Neuronal stem cell (in vitro differentiated cells): ENCODE measurements around the gene TNNT3.

Experiments
- DNase-seq: peaks from one replicate; pipeline ENCODE4 v3.0.0-alpha.2; 2013; ENCODE audit warnings: low spot score
- H2AFZ ChIP-seq: one replicate; pipeline ENCODE4 v1.6.1; 2013; ENCODE audit warnings: mild to moderate bottlenecking, low read length, inconsistent platforms
- H2AK5ac ChIP-seq: 2 replicates; pipeline ENCODE4 v1.6.1; 2013; ENCODE audit warnings: low read depth, mild to moderate bottlenecking, inconsistent platforms, low read length, moderate library complexity, mixed read lengths
- H2BK120ac ChIP-seq: 2 replicates; pipeline ENCODE4 v1.6.1; 2013; ENCODE audit warnings: low read depth, mild to moderate bottlenecking, inconsistent platforms, low read length, moderate library complexity, mixed read lengths
- H2BK12ac ChIP-seq: one replicate; pipeline ENCODE4 v1.6.1; 2013; ENCODE audit warnings: low read length, inconsistent platforms
- H2BK15ac ChIP-seq: 2 replicates; pipeline ENCODE4 v1.6.1; 2013; ENCODE audit warnings: mild to moderate bottlenecking, low read length, inconsistent platforms, mixed read lengths
- H2BK5ac ChIP-seq: one replicate; pipeline ENCODE4 v1.6.1; 2013; ENCODE audit warnings: inconsistent platforms, mild to moderate bottlenecking, low read length, moderate library complexity
- H3K14ac ChIP-seq: one replicate; pipeline ENCODE4 v1.6.1; 2013; ENCODE audit warnings: low read length, inconsistent platforms
- H3K18ac ChIP-seq: 2 replicates; pipeline ENCODE4 v1.6.1; 2013; ENCODE audit warnings: low read length, inconsistent platforms
- H3K23ac ChIP-seq: 2 replicates; pipeline ENCODE4 v1.6.1; 2013; ENCODE audit warnings: low read depth, mild to moderate bottlenecking, mixed read lengths, low read length, inconsistent platforms; ENCODE audit not compliant: poor library complexity
- H3K27ac ChIP-seq: replicated peaks from 3 replicates; pipeline ENCODE4 v1.5.1; 2013; ENCODE audit warnings: low read length, inconsistent platforms
- H3K27me3 ChIP-seq, 3 experiments: 2 replicates each; pipeline ENCODE4 v1.6.1; 2013; ENCODE audit warnings: low read length in 3 of 3, mild to moderate bottlenecking in 2 of 3, inconsistent platforms in 1 of 3, low read depth in 1 of 3, mixed read lengths in 1 of 3, moderate library complexity in 1 of 3; ENCODE audit not compliant: control insufficient read depth in 3 of 3, insufficient read depth in 3 of 3
- H3K36me3 ChIP-seq, 2 donors: replicated peaks in 1 of 2; 2 replicates each; pipeline ENCODE4 v1.6.1; 2013; ENCODE audit warnings: low read length in 2 of 2; ENCODE audit not compliant: control insufficient read depth in 2 of 2, insufficient read depth in 2 of 2
- H3K4ac ChIP-seq: 2 replicates; pipeline ENCODE4 v1.6.1; 2013; ENCODE audit warnings: inconsistent platforms, mild to moderate bottlenecking, low read length, moderate library complexity
- H3K4me1 ChIP-seq, 2 donors: 1 replicate in 1 of 2; 2 replicates in 1 of 2; pipeline ENCODE4 v1.6.1; 2013; ENCODE audit warnings: low read length in 2 of 2, low read depth in 1 of 2; ENCODE audit not compliant: control insufficient read depth in 2 of 2, insufficient read depth in 1 of 2
- H3K4me2 ChIP-seq: one replicate; pipeline ENCODE4 v1.6.1; 2013; ENCODE audit warnings: mild to moderate bottlenecking, low read length, inconsistent platforms; ENCODE audit not compliant: insufficient read depth, poor library complexity, severe bottlenecking
- H3K4me3 ChIP-seq, 2 donors: 2 replicates each; pipeline ENCODE4 v1.5.1; 2013; ENCODE audit warnings: low read length in 2 of 2, mild to moderate bottlenecking in 2 of 2, inconsistent platforms in 1 of 2, moderate library complexity in 1 of 2
- H3K79me1 ChIP-seq: one replicate; pipeline ENCODE4 v1.6.1; 2013; ENCODE audit warnings: low read depth, mild to moderate bottlenecking, inconsistent platforms, low read length, moderate library complexity
- H3K9ac ChIP-seq: one replicate; pipeline ENCODE4 v1.6.1; 2013; ENCODE audit warnings: mild to moderate bottlenecking, low read depth, low read length, inconsistent platforms; ENCODE audit not compliant: poor library complexity
- H3K9me3 ChIP-seq, 2 donors: replicated peaks in 1 of 2; 2 replicates each; pipeline versions ENCODE3 to v1.6.1; 2013; ENCODE audit warnings: low read length in 2 of 2, mild to moderate bottlenecking in 2 of 2, inconsistent platforms in 1 of 2, low read depth in 1 of 2, mixed read lengths in 1 of 2, moderate library complexity in 1 of 2; ENCODE audit not compliant: control insufficient read depth in 2 of 2, insufficient read depth in 1 of 2
- H4K8ac ChIP-seq: one replicate; pipeline ENCODE4 v1.6.1; 2013; ENCODE audit warnings: low read depth, mild to moderate bottlenecking, inconsistent platforms, low read length, moderate library complexity
- H4K91ac ChIP-seq: one replicate; pipeline ENCODE4 v1.6.1; 2013; ENCODE audit warnings: low read length, low read depth, mild to moderate bottlenecking, inconsistent platforms; ENCODE audit not compliant: poor library complexity
- WGBS, 2 donors: extraction: QIAGEN DNeasy Blood & Tissue Kit; methylation state at CpG; one replicate each; pipeline ENCODE4 v1.1.7; 2013; ENCODE audit warnings: missing lambda C conversion rate in 2 of 2, mixed read lengths in 1 of 2; ENCODE audit not compliant: insufficient read length in 2 of 2, insufficient replicate concordance in 1 of 2; ENCODE audit errors: extremely low coverage in 2 of 2; 5-methylcytosine and 5-hydroxymethylcytosine counted together

TNNT3 gene

DNA sequence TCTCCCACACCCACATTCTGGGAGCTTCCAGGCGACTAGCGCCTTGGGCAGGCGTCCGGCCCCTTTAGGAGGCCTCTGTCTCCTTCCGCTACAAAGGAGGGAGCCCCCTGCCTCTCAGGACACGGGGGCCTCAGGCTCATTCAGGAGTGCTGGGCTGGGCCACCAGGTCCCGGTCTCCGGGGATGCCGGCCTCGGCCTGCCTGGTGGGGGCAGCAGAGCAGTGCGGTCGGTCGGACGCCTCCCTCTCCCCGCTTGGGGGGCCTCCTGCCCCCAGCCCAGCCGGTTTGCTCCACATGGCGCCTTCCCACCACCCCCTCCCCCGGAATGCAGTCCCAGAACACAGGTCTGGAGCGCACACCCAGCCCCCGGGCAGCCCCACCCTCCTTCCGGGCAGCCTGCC is 49.5 kb downstream of the TNNT3 start:
- Histone ChIP-seq H3K4me1 (no peaks in the 10 kb centered on the region), H2AFZ (no peak overlapping the region), H3K9me3 (no peaks in the 10 kb centered on the region), H3K36me3 (no peaks in the 10 kb centered on the region), H2BK5ac (no peak overlapping the region), H3K4ac (no peak overlapping the region), H3K18ac (no peak overlapping the region), H3K27ac (no peak overlapping the region), H4K91ac (no peak overlapping the region), H2BK120ac (no peak overlapping the region), H3K9ac (no peak overlapping the region), H2BK12ac (no peak overlapping the region), H3K4me3 (no peak overlapping the region), H4K8ac (no peak overlapping the region), H3K4me2 (no peak overlapping the region), H3K27me3 (no peaks in the 10 kb centered on the region), H3K79me1 (no peaks in the 10 kb centered on the region), H3K14ac (no peak overlapping the region), H2BK15ac (no peak overlapping the region), H3K23ac (no peak overlapping the region), H2AK5ac (no peak overlapping the region)
- no peak for DNase-seq
- WGBS, 2 donors, result no CpG with 5 or more reads among the region's 21 CpGs

GRCh38 chr11:1969776-1970175 is 50.3 kb downstream of the TNNT3 start:
- Histone ChIP-seq H2BK5ac (no peak overlapping the region), H3K4me1 (no peaks in the 10 kb centered on the region), H3K9ac (no peak overlapping the region), H2BK120ac (no peak overlapping the region), H3K18ac (no peak overlapping the region), H3K27ac (no peak overlapping the region), H3K9me3 (no peaks in the 10 kb centered on the region), H4K8ac (no peak overlapping the region), H4K91ac (no peak overlapping the region), H2BK15ac (no peak overlapping the region), H2AFZ (no peak overlapping the region), H3K4ac (no peak overlapping the region), H3K14ac (no peak overlapping the region), H3K36me3 (no peaks in the 10 kb centered on the region), H2BK12ac (no peak overlapping the region), H2AK5ac (no peak overlapping the region), H3K4me3 (no peak overlapping the region), H3K79me1 (no peaks in the 10 kb centered on the region), H3K4me2 (no peak overlapping the region), H3K27me3 (no peaks in the 10 kb centered on the region), H3K23ac (no peak overlapping the region)
- DNase-seq, result no peak
- no CpG with 5 or more reads among the region's 23 CpGs for WGBS, 2 donors

DNA sequence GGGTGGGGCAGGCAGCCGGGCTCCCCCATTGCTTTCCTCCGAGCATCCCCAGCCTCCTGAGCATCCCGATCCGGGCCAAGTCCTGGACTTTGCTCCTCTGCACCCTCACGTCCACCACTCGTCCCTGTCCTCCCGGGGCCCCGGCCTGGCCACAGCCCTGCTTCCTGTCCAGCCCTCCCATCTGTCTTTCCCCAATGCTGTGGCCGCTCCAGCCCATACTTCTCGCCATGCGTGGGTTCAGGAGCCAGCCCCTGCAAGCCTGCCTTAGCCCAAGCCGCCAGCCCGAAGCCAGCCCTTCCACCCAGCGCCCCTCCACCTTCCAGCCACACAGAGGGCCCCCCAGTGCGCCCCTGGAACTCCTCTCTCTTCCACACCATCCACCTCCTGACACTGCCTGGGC is 51.5 kb downstream of the TNNT3 start:
- Histone ChIP-seq H2AK5ac (no peak overlapping the region), H2BK12ac (no peak overlapping the region), H3K14ac (no peak overlapping the region), H3K79me1 (no peaks in the 10 kb centered on the region), H3K36me3 (no peaks in the 10 kb centered on the region), H2AFZ (no peak overlapping the region), H2BK15ac (no peak overlapping the region), H2BK5ac (no peak overlapping the region), H3K4ac (no peak overlapping the region), H3K4me1 (no peaks in the 10 kb centered on the region), H4K8ac (no peak overlapping the region), H3K4me3 (no peak overlapping the region), H2BK120ac (no peak overlapping the region), H3K9ac (no peak overlapping the region), H3K23ac (no peak overlapping the region), H3K9me3 (no peaks in the 10 kb centered on the region), H3K4me2 (no peak overlapping the region), H4K91ac (no peak overlapping the region), H3K27ac (no peak overlapping the region), H3K27me3 (no peaks in the 10 kb centered on the region), H3K18ac (no peak overlapping the region)
- DNase-seq, result no peak
- WGBS, 2 donors, result no CpG with 5 or more reads among the region's 15 CpGs

- no peaks in the 10 kb centered on the region for H3K9me3 ChIP-seq
- no peak overlapping the region for H2BK12ac ChIP-seq
- no peak overlapping the region for H3K4me2 ChIP-seq
- no peaks in the 10 kb centered on the region for H3K79me1 ChIP-seq
- no peak overlapping the region for H2AK5ac ChIP-seq
- no peak overlapping the region for H2AFZ ChIP-seq
- H3K36me3 ChIP-seq, result no peaks in the 10 kb centered on the region
- no peak overlapping the region for H2BK5ac ChIP-seq
- H3K14ac ChIP-seq, result no peak overlapping the region
- no CpG with 5 or more reads among the region's 13 CpGs for WGBS, 2 donors
- no peak overlapping the region for H4K8ac ChIP-seq
- H3K4me3 ChIP-seq, result no peak overlapping the region
- H4K91ac ChIP-seq, result no peak overlapping the region
- no peaks in the 10 kb centered on the region for H3K4me1 ChIP-seq
- no peaks in the 10 kb centered on the region for H3K27me3 ChIP-seq
- H2BK120ac ChIP-seq, result no peak overlapping the region
- H3K4ac ChIP-seq, result no peak overlapping the region
- H3K27ac ChIP-seq, result no peak overlapping the region
- no peak for DNase-seq
- no peak overlapping the region for H3K9ac ChIP-seq
- no peak overlapping the region for H2BK15ac ChIP-seq
- no peak overlapping the region for H3K23ac ChIP-seq
- no peak overlapping the region for H3K18ac ChIP-seq
These were observed 55.7 kb downstream of the TNNT3 start for GRCh38 chr11:1975185-1975584.
